GM23248 (cell line): ENCODE data around the gene COX8C.

Experiments used
- EZH2 ChIP-seq: fragments of 200-600 bp; sonication (generic); IDR thresholded peaks from 2 replicates; pipeline ENCODE4 v1.6.1; 2018; ENCODE audit warnings: antibody characterized with exemption, mild to moderate bottlenecking; ENCODE audit not compliant: insufficient read depth, poor library complexity, severe bottlenecking
- EZH2phosphoT487 ChIP-seq: fragments of 200-600 bp; sonication (generic); IDR thresholded peaks from 2 replicates; pipeline ENCODE4 v1.6.1; 2018; ENCODE audit warnings: antibody characterized with exemption, moderate library complexity, mild to moderate bottlenecking, low read depth; ENCODE audit not compliant: insufficient read depth

DNA sequence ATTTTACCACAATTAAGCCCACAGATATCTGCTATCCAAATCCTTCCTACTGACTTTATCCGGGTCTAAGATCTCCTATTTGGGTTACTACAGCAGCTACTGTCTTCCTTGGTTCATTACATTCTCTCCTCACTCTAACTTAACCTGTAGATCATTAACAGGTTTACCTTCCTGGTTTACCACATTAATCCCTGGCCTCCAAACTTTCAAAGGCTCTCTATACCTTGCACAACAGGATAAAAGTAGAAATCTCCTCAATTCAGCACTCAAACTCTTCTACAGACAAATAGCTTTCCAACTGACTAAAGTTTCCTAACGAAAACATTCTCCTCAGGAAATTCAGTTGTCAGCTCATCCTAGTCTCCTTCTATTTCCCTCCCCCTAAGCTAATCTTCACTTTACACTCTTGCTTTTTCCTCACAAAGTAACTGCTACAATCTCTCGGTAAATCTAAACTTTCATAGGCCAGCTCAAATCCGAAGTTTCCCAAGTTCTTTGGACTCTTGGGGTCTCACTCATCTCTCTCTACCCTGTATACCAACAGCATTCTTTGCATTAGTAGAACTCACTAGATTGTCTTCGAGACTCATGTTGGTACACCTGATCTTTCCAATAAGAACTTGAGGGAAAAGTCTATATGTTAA, 16.9 kb upstream of the COX8C start:
- no peak for TF ChIP-seq EZH2phosphoT487
- TF ChIP-seq EZH2, result no peak
